Central memory CD8-positive, alpha-beta T cell (primary cell): ENCODE results near the gene RRBP1.

ENCODE experiments used
- ATAC-seq: fragments of 150-1000 bp; cut with Tn5 transposase; replicated peaks from 2 replicates; pipeline ENCODE4 v1.10.0; 2022; ENCODE audit warnings: mild to moderate bottlenecking, moderate FRiP score, moderate number of reproducible peaks; ENCODE audit not compliant: poor library complexity, severe bottlenecking; ENCODE audit errors: extremely low read depth
- DNase-seq, 2 donors: peaks; one replicate each; pipeline ENCODE4 v3.0.0; 2021; ENCODE audit warnings: low spot score in 2 of 2
- H3K27ac Mint-ChIP-seq: one replicate; pipeline ENCODE4 v1.8.0; 2022; ENCODE audit warnings: low read depth, mild to moderate bottlenecking, moderate library complexity, mixed read lengths
- H3K27me3 Mint-ChIP-seq: one replicate; pipeline ENCODE4 v1.8.0; 2022; ENCODE audit warnings: mixed read lengths
- H3K36me3 Mint-ChIP-seq: one replicate; pipeline ENCODE4 v1.8.0; 2022; ENCODE audit warnings: mild to moderate bottlenecking, moderate library complexity, mixed read lengths; ENCODE audit not compliant: insufficient read depth
- H3K4me1 Mint-ChIP-seq: one replicate; pipeline ENCODE4 v1.8.0; 2022; ENCODE audit warnings: mixed read lengths
- H3K4me3 Mint-ChIP-seq: one replicate; pipeline ENCODE4 v1.8.0; 2022; ENCODE audit warnings: mild to moderate bottlenecking, moderate library complexity, mixed read lengths
- H3K9me3 Mint-ChIP-seq: one replicate; pipeline ENCODE4 v1.8.0; 2022; ENCODE audit warnings: mixed read lengths

The RRBP1 gene

GRCh38 chr20:17594443-17594842 is 87.6 kb downstream of the RRBP1 start:
- Mint-ChIP-seq H3K4me1 (peaks cover 51% of the 10 kb centered on the region), H3K4me3 (no peak overlapping the region), H3K27me3 (no peaks in the 10 kb centered on the region), H3K9me3 (no peaks in the 10 kb centered on the region), H3K27ac (no peak overlapping the region), H3K36me3 (no peaks in the 10 kb centered on the region)
- no peak for DNase-seq
- ATAC-seq = no peak

GRCh38 chr20:17593902-17594301 is 88.1 kb downstream of the RRBP1 start:
- Mint-ChIP-seq H3K36me3 (peaks cover 4% of the 10 kb centered on the region), H3K27me3 (no peaks in the 10 kb centered on the region), H3K27ac (no peak overlapping the region), H3K4me1 (peaks cover 51% of the 10 kb centered on the region), H3K9me3 (no peaks in the 10 kb centered on the region), H3K4me3 (no peak overlapping the region)
- ATAC-seq = no peak
- DNase-seq = no peak

GRCh38 chr20:17590245-17590644 is 91.8 kb downstream of the RRBP1 start:
- Mint-ChIP-seq H3K36me3 (peaks cover 4% of the 10 kb centered on the region), H3K27ac (no peak overlapping the region)

GRCh38 chr20:17589161-17589834 is 92.7 kb downstream of the RRBP1 start:
- H3K4me3 Mint-ChIP-seq = no peak overlapping the region
- ATAC-seq = no peak
- DNase-seq = no peak
- no peaks in the 10 kb centered on the region for H3K9me3 Mint-ChIP-seq
- no peak overlapping the region for H3K27ac Mint-ChIP-seq
- peaks cover 4% of the 10 kb centered on the region for H3K36me3 Mint-ChIP-seq
- peaks cover 32% of the 10 kb centered on the region for H3K4me1 Mint-ChIP-seq
- no peaks in the 10 kb centered on the region for H3K27me3 Mint-ChIP-seq

More at GRCh38 chr20:17590245-17590644, 91.8 kb downstream of the RRBP1 start:
- ATAC-seq = no peak
- H3K4me3 Mint-ChIP-seq = no peak overlapping the region
- H3K27me3 Mint-ChIP-seq = no peaks in the 10 kb centered on the region
- H3K4me1 Mint-ChIP-seq = peaks cover 36% of the 10 kb centered on the region
- no peaks in the 10 kb centered on the region for H3K9me3 Mint-ChIP-seq
- no peak for DNase-seq

- H3K27me3 Mint-ChIP-seq = no peaks in the 10 kb centered on the region
- H3K36me3 Mint-ChIP-seq = peaks cover 4% of the 10 kb centered on the region
- no peak overlapping the region for H3K4me3 Mint-ChIP-seq
- H3K27ac Mint-ChIP-seq = no peak overlapping the region
- DNase-seq (no peak), ATAC-seq (no peak)
- no peaks in the 10 kb centered on the region for H3K9me3 Mint-ChIP-seq
- peaks cover 23% of the 10 kb centered on the region for H3K4me1 Mint-ChIP-seq
Measured at GRCh38 chr20:17587824-17588223, 94.2 kb downstream of the RRBP1 start.

- Mint-ChIP-seq H3K4me1 (peaks cover 20% of the 10 kb centered on the region), H3K9me3 (no peaks in the 10 kb centered on the region), H3K27me3 (no peaks in the 10 kb centered on the region), H3K4me3 (no peak overlapping the region), H3K36me3 (peaks cover 4% of the 10 kb centered on the region), H3K27ac (no peak overlapping the region)
- DNase-seq = no peak
- no peak for ATAC-seq
Measured at GRCh38 chr20:17587148-17587547, 94.9 kb downstream of the RRBP1 start.

GRCh38 chr20:17586250-17586649 is 95.8 kb downstream of the RRBP1 start:
- Mint-ChIP-seq H3K4me1 (peaks cover 24% of the 10 kb centered on the region), H3K9me3 (no peaks in the 10 kb centered on the region), H3K27ac (no peak overlapping the region), H3K27me3 (no peaks in the 10 kb centered on the region), H3K36me3 (peaks cover 4% of the 10 kb centered on the region), H3K4me3 (no peak overlapping the region)
- DNase-seq = no peak
- ATAC-seq = no peak

- ATAC-seq = no peak
- Mint-ChIP-seq H3K36me3 (peaks cover 4% of the 10 kb centered on the region), H3K27ac (no peak overlapping the region), H3K9me3 (no peaks in the 10 kb centered on the region), H3K27me3 (no peaks in the 10 kb centered on the region), H3K4me1 (peaks cover 36% of the 10 kb centered on the region), H3K4me3 (no peak overlapping the region)
- DNase-seq = no peak
Measured at GRCh38 chr20:17584689-17585088, 97.4 kb downstream of the RRBP1 start.

- no peak for ATAC-seq
- Mint-ChIP-seq H3K9me3 (no peaks in the 10 kb centered on the region), H3K4me1 (peaks cover 42% of the 10 kb centered on the region), H3K4me3 (no peak overlapping the region), H3K36me3 (no peaks in the 10 kb centered on the region), H3K27me3 (no peaks in the 10 kb centered on the region), H3K27ac (no peak overlapping the region)
- DNase-seq = no peak
Measured at GRCh38 chr20:17583126-17583525, 98.9 kb downstream of the RRBP1 start.

- no peak overlapping the region for H3K27ac Mint-ChIP-seq
Measured at GRCh38 chr20:17580895-17581294, 101.1 kb downstream of the RRBP1 start.

GRCh38 chr20:17579369-17580039 is 102.5 kb downstream of the RRBP1 start:
- Mint-ChIP-seq H3K4me1 (peaks cover 28% of the 10 kb centered on the region), H3K36me3 (no peaks in the 10 kb centered on the region), H3K4me3 (no peak overlapping the region), H3K27ac (no peak overlapping the region), H3K27me3 (no peaks in the 10 kb centered on the region), H3K9me3 (no peaks in the 10 kb centered on the region)
- ATAC-seq (no peak), DNase-seq (no peak)

More at GRCh38 chr20:17580895-17581294, 101.1 kb downstream of the RRBP1 start:
- H3K9me3 Mint-ChIP-seq = no peaks in the 10 kb centered on the region
- DNase-seq = no peak
- no peaks in the 10 kb centered on the region for H3K27me3 Mint-ChIP-seq
- H3K4me1 Mint-ChIP-seq = peaks cover 37% of the 10 kb centered on the region
- no peak overlapping the region for H3K4me3 Mint-ChIP-seq
- ATAC-seq = no peak
- H3K36me3 Mint-ChIP-seq = no peaks in the 10 kb centered on the region

GRCh38 chr20:17576215-17576614 is 105.8 kb downstream of the RRBP1 start:
- H3K4me3 Mint-ChIP-seq = no peak overlapping the region
- ATAC-seq (no peak), DNase-seq (no peak)
- H3K4me1 Mint-ChIP-seq = peaks cover 45% of the 10 kb centered on the region
- no peaks in the 10 kb centered on the region for H3K9me3 Mint-ChIP-seq
- H3K27ac Mint-ChIP-seq = no peak overlapping the region
- peaks cover 4% of the 10 kb centered on the region for H3K36me3 Mint-ChIP-seq
- no peaks in the 10 kb centered on the region for H3K27me3 Mint-ChIP-seq

- Mint-ChIP-seq H3K36me3 (peaks cover 12% of the 10 kb centered on the region), H3K27ac (no peak overlapping the region), H3K4me3 (no peak overlapping the region), H3K27me3 (no peaks in the 10 kb centered on the region), H3K4me1 (peaks cover 34% of the 10 kb centered on the region), H3K9me3 (no peaks in the 10 kb centered on the region)
- DNase-seq (no peak), ATAC-seq (no peak)
Measured at GRCh38 chr20:17573463-17573862, 108.6 kb downstream of the RRBP1 start.
